DND-41 (cell line): ENCODE results near the gene CMC2.

Experiments used
- CTCF ChIP-seq: IDR thresholded peaks from 2 replicates; pipeline ENCODE4 v1.5.1; 2012; ENCODE audit warnings: borderline replicate concordance, low read length, moderate library complexity, mild to moderate bottlenecking; ENCODE audit not compliant: poor library complexity, severe bottlenecking; ENCODE audit errors: extremely low read depth
- EZH2 ChIP-seq: IDR thresholded peaks from 3 replicates; pipeline ENCODE4 v1.6.1; 2012; ENCODE audit warnings: borderline replicate concordance, low read depth, mild to moderate bottlenecking, moderate library complexity, low read length, inconsistent platforms; ENCODE audit not compliant: severe bottlenecking

- TF ChIP-seq CTCF, result no peak
- TF ChIP-seq EZH2, result no peak
These were observed 67.8 kb downstream of the CMC2 start for GRCh38 chr16:80938879-80939260.
